ENCODE measurements around the gene LAG3. TPM values are rescaled to one million over a fixed set of nuclear protein-coding genes. Genes with fewer than 3 reads are reported as not detected.

LAG3 gene
- total RNA-seq, 1 donor from 2014 or later = not detected

GRCh38 chr12:6810758-6811157, 38.4 kb downstream of the LAG3 start:
- TF ChIP-seq, protein P1, sequence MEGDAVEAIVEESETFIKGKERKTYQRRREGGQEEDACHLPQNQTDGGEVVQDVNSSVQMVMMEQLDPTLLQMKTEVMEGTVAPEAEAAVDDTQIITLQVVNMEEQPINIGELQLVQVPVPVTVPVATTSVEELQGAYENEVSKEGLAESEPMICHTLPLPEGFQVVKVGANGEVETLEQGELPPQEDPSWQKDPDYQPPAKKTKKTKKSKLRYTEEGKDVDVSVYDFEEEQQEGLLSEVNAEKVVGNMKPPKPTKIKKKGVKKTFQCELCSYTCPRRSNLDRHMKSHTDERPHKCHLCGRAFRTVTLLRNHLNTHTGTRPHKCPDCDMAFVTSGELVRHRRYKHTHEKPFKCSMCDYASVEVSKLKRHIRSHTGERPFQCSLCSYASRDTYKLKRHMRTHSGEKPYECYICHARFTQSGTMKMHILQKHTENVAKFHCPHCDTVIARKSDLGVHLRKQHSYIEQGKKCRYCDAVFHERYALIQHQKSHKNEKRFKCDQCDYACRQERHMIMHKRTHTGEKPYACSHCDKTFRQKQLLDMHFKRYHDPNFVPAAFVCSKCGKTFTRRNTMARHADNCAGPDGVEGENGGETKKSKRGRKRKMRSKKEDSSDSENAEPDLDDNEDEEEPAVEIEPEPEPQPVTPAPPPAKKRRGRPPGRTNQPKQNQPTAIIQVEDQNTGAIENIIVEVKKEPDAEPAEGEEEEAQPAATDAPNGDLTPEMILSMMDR (conservative IDR thresholded peaks at IDR 0.05; ENCODE audit: low read depth, low read length) = no peak
- DNase-seq (ENCODE audit: low read depth) = no peak
- no peak overlapping the region for H3K4me3 ChIP-seq (ENCODE audit: low read depth, low read length)

- TF ChIP-seq, protein P1 (conservative IDR thresholded peaks at IDR 0.05; ENCODE audit: low read depth, low read length) = no peak
- H3K4me3 ChIP-seq (ENCODE audit: low read depth, low read length) = no peak overlapping the region
- no peak for DNase-seq (ENCODE audit: low read depth)
Observed at GRCh38 chr12:6813363-6813762, 41.0 kb downstream of the LAG3 start.

GRCh38 chr12:6816598-6816997, 44.3 kb downstream of the LAG3 start:
- TF ChIP-seq, protein P1 (conservative IDR thresholded peaks at IDR 0.05; ENCODE audit: low read depth, low read length) = no peak
- DNase-seq (ENCODE audit: low read depth) = no peak
- no peak overlapping the region for H3K4me3 ChIP-seq (ENCODE audit: low read depth, low read length)

DNA sequence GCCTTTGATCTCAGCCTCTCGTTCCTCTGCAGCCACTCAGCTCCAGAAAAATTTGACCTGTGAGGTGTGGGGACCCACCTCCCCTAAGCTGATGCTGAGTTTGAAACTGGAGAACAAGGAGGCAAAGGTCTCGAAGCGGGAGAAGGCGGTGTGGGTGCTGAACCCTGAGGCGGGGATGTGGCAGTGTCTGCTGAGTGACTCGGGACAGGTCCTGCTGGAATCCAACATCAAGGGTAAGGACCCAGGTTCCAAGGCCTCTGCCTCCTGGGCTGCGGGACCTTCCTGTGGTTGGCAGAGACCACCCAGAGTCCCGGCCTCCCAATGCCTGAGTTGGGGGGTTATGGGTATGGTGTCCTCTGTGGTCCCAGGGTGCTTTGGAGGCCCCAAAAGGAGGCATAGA, 44.8 kb downstream of the LAG3 start:
- TF ChIP-seq, protein P1 (conservative IDR thresholded peaks at IDR 0.05; ENCODE audit: low read depth, low read length) = no peak
- no peak overlapping the region for H3K4me3 ChIP-seq (ENCODE audit: low read depth, low read length)
- no peak for DNase-seq (ENCODE audit: low read depth)

GRCh38 chr12:6817662-6818157, 45.4 kb downstream of the LAG3 start:
- TF ChIP-seq, protein P1 (conservative IDR thresholded peaks at IDR 0.05; ENCODE audit: low read depth, low read length) = no peak
- no peak for DNase-seq (ENCODE audit: low read depth)
- no peak overlapping the region for H3K4me3 ChIP-seq (ENCODE audit: low read depth, low read length)

GRCh38 chr12:6818222-6818621, 45.9 kb downstream of the LAG3 start:
- TF ChIP-seq, protein P1 (conservative IDR thresholded peaks at IDR 0.05; ENCODE audit: low read depth, low read length) = no peak
- DNase-seq (ENCODE audit: low read depth) = no peak
- no peak overlapping the region for H3K4me3 ChIP-seq (ENCODE audit: low read depth, low read length)

DNA sequence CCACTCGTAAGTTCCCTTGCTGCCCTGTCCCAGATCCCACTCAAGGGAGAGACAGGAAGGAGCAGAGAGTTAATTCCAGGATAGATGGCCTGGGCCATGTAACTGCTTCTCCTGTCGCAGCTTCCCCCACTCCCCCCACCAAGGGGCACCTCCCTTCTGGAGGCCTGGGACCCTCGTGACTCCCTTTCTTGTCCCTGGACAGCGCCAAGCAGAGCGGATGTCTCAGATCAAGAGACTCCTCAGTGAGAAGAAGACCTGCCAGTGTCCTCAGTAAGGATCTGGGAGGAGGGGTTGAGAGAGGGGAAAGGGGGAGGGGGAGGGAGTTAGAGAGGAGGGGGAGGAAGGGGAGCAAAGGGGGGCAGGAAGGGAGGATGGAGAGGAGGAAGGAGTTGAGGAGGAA, 46.3 kb downstream of the LAG3 start:
- DNase-seq (ENCODE audit: low read depth) = no peak
- TF ChIP-seq, protein P1 (conservative IDR thresholded peaks at IDR 0.05; ENCODE audit: low read depth, low read length) = no peak
- H3K4me3 ChIP-seq (ENCODE audit: low read depth, low read length) = no peak overlapping the region
